ENCODE results near the gene DGKZ. TPM values are rescaled to one million over a fixed set of nuclear protein-coding genes. Genes with fewer than 3 reads are reported as not detected.

The DGKZ gene
- total and polyA plus RNA-seq, 2 experiments from 2014 or later: 45.1 to 170 TPM

- Mint-ChIP-seq H3K27me3 (ENCODE audit: insufficient read depth, low read depth, poor library complexity) (peaks cover 26% of the 10 kb centered on the region), H3K36me3 (ENCODE audit: low read depth) (peaks cover 20% of the 10 kb centered on the region), H3K4me3 (peak overlapping the region; percentile 83), H3K4me1 (peaks cover 25% of the 10 kb centered on the region), H3K27ac (no peak overlapping the region), H3K9me3 (no peaks in the 10 kb centered on the region; the same call in 2 of the 3 replicates)
- peak overlapping the region; percentile 97 for H3K4me2 ChIP-seq
- DNase-seq (ENCODE audit: low spot score) (peak; percentile 63), ATAC-seq (peak; percentile 13)
- H3K9me2 ChIP-seq (ENCODE audit: insufficient read depth): no peaks in the 10 kb centered on the region
- peak; percentile 67 for TF ChIP-seq POLR2AphosphoS5 (IDR thresholded peaks at IDR 0.05; ENCODE audit: low read depth)
- TF ChIP-seq NANOG (IDR thresholded peaks at IDR 0.05; ENCODE audit: borderline replicate concordance): no peak
- peak overlapping the region; percentile 93 for H3K4me3 ChIP-seq
- peaks cover 1% of the 10 kb centered on the region; the same call in 1 of the 2 replicates for H3K27me3 ChIP-seq (ENCODE audit: insufficient read depth)
- H3K79me2 ChIP-seq (replicated peaks; ENCODE audit: insufficient read depth): no peaks in the 10 kb centered on the region
- 0 out of 2 replicates have a peak overlapping the region, but pooled peaks have one; percentile 9 for H3K27ac ChIP-seq (ENCODE audit: low read depth)
- H2AFZ ChIP-seq: peak overlapping the region; percentile 59
- peaks cover 35% of the 10 kb centered on the region for H3F3A ChIP-seq (replicated peaks; ENCODE audit: low read depth)
- H4K20me1 ChIP-seq (replicated peaks; ENCODE audit: insufficient read depth): no peaks in the 10 kb centered on the region; the same call in 1 of the 2 replicates
- H3K36me3 ChIP-seq (ENCODE audit: insufficient read depth): no peaks in the 10 kb centered on the region; the same call in 1 of the 2 replicates
- peaks cover 19% of the 10 kb centered on the region for H3K4me1 ChIP-seq (ENCODE audit: insufficient read depth)
Observed at GRCh38 chr11:46381819-46382645, 34.8 kb downstream of the DGKZ start.

- Mint-ChIP-seq H3K9me3 (no peaks in the 10 kb centered on the region; the same call in 2 of the 3 replicates), H3K4me3 (peak overlapping the region; percentile 83), H3K27ac (no peak overlapping the region), H3K36me3 (ENCODE audit: low read depth) (peaks cover 13% of the 10 kb centered on the region), H3K4me1 (peaks cover 29% of the 10 kb centered on the region), H3K27me3 (ENCODE audit: insufficient read depth, low read depth, poor library complexity) (peaks cover 29% of the 10 kb centered on the region)
- no peak overlapping the region for H2AFZ ChIP-seq
- DNase-seq (ENCODE audit: low spot score): peak; percentile 89
- H3K9me2 ChIP-seq (ENCODE audit: insufficient read depth): no peaks in the 10 kb centered on the region
- no peaks in the 10 kb centered on the region for H3K79me2 ChIP-seq (replicated peaks; ENCODE audit: insufficient read depth)
- H3K27me3 ChIP-seq (ENCODE audit: insufficient read depth): peaks cover 9% of the 10 kb centered on the region; the same call in 1 of the 2 replicates
- H4K20me1 ChIP-seq (replicated peaks; ENCODE audit: insufficient read depth): no peaks in the 10 kb centered on the region; the same call in 1 of the 2 replicates
- peak overlapping the region; percentile 97 for H3K4me2 ChIP-seq
- no peaks in the 10 kb centered on the region; the same call in 1 of the 2 replicates for H3K36me3 ChIP-seq (ENCODE audit: insufficient read depth)
- TF ChIP-seq CTCF (conservative IDR thresholded peaks at IDR 0.05; ENCODE audit: low read depth in 2 of 2) (peak; percentile 78 to 84), EZH2 (IDR thresholded peaks at IDR 0.05; ENCODE audit: low read depth, unreplicated experiment) (no peak)
- H3K4me1 ChIP-seq (ENCODE audit: insufficient read depth): peaks cover 23% of the 10 kb centered on the region
- no peak overlapping the region for H3K27ac ChIP-seq (ENCODE audit: low read depth)
- peak; percentile 3; the same call in 2 of the 3 replicates for ATAC-seq
- H3K4me3 ChIP-seq: peak overlapping the region; percentile 93
- peaks cover 35% of the 10 kb centered on the region for H3F3A ChIP-seq (replicated peaks; ENCODE audit: low read depth)
Observed at GRCh38 chr11:46382646-46383403, 35.6 kb downstream of the DGKZ start.

GRCh38 chr11:46383404-46383758 is 36.1 kb downstream of the DGKZ start:
- no peaks in the 10 kb centered on the region; the same call in 1 of the 2 replicates for H4K20me1 ChIP-seq (replicated peaks; ENCODE audit: insufficient read depth)
- H3K27me3 ChIP-seq (ENCODE audit: insufficient read depth): peaks cover 15% of the 10 kb centered on the region
- no peak overlapping the region for H3K27ac ChIP-seq (ENCODE audit: low read depth)
- no peak overlapping the region for H3K27ac Mint-ChIP-seq
- H3K79me2 ChIP-seq (replicated peaks; ENCODE audit: insufficient read depth): no peaks in the 10 kb centered on the region
- H3K27me3 Mint-ChIP-seq (ENCODE audit: insufficient read depth, low read depth, poor library complexity): peaks cover 34% of the 10 kb centered on the region
- H3K9me2 ChIP-seq (ENCODE audit: insufficient read depth): no peaks in the 10 kb centered on the region
- H3F3A ChIP-seq (replicated peaks; ENCODE audit: low read depth): peaks cover 34% of the 10 kb centered on the region
- ATAC-seq (no peak), DNase-seq (ENCODE audit: low spot score) (no peak)
- H3K4me1 ChIP-seq (ENCODE audit: insufficient read depth): peaks cover 27% of the 10 kb centered on the region
- peaks cover 11% of the 10 kb centered on the region for H3K36me3 Mint-ChIP-seq (ENCODE audit: low read depth)
- H3K4me3 Mint-ChIP-seq: peak overlapping the region; percentile 24; the same call in 1 of the 3 replicates
- H3K36me3 ChIP-seq (ENCODE audit: insufficient read depth): no peaks in the 10 kb centered on the region; the same call in 1 of the 2 replicates
- no peak overlapping the region for H3K4me3 ChIP-seq
- peaks cover 34% of the 10 kb centered on the region for H3K4me1 Mint-ChIP-seq
- no peak overlapping the region for H2AFZ ChIP-seq
- no peaks in the 10 kb centered on the region; the same call in 1 of the 3 replicates for H3K9me3 Mint-ChIP-seq
- H3K4me2 ChIP-seq: no peak overlapping the region
- TF ChIP-seq NANOG (IDR thresholded peaks at IDR 0.05; ENCODE audit: borderline replicate concordance): no peak
- no peak for TF ChIP-seq ZNF462 (CRISPR knock-in tag; IDR thresholded peaks at IDR 0.05)

Measured in GM23338 (cell line).